Panc1 (cell line): ENCODE results near the gene CFDP1. TPM values are rescaled to one million over a fixed set of nuclear protein-coding genes. Genes with fewer than 3 reads are reported as not detected.

Source experiments
- ATAC-seq: fragments of 200-7000 bp; cut with Tn5 transposase; 2 replicates; pipeline ENCODE4 v1.9.1; 2020; ENCODE audit warnings: mild to moderate bottlenecking, moderate library complexity
- BruUV-seq: library from RNA; stranded (reverse); fragments of 400-500 nt; replicated peaks from 2 replicates; lab custom pipeline; 2021; lab: Mats Ljungman, UMichigan
- CTCF ChIA-PET: fragments of 300-600 bp; sonication (Branson Sonifier 250); formaldehyde crosslinking; loops from one replicate; lab custom pipeline; 2022; ENCODE audit warnings: antibody characterized with exemption; lab: Charles Lee
- POLR2A ChIA-PET: fragments of 300-600 bp; sonication (Branson Sonifier 250); formaldehyde crosslinking; loops from one replicate; lab custom pipeline; 2022; ENCODE audit warnings: antibody characterized with exemption; lab: Charles Lee
- DNase-seq: peaks from one replicate; pipeline ENCODE4 v3.0.0-alpha.2; 2010; ENCODE audit warnings: low read depth, low spot score
- H3K27ac ChIP-seq: 2 replicates; pipeline ENCODE4 v1.5.1; 2011; ENCODE audit warnings: mild to moderate bottlenecking, low read length, inconsistent platforms
- H3K27me3 ChIP-seq: fragments of 200-500 bp; sonication (Bioruptor generic); 2 replicates; pipeline ENCODE4 v1.6.0; 2014; ENCODE audit warnings: low read length, inconsistent platforms; ENCODE audit not compliant: control insufficient read depth, insufficient read depth
- H3K36me3 ChIP-seq: fragments of 200-500 bp; sonication (Bioruptor generic); 2 replicates; pipeline ENCODE4 v1.5.1; 2014; ENCODE audit warnings: inconsistent platforms, mild to moderate bottlenecking, low read length, moderate library complexity; ENCODE audit not compliant: control insufficient read depth, insufficient read depth
- H3K4me1 ChIP-seq: 2 replicates; pipeline ENCODE4 v1.5.1; 2011; ENCODE audit warnings: inconsistent platforms, mild to moderate bottlenecking, low read length, moderate library complexity; ENCODE audit not compliant: control insufficient read depth, insufficient read depth
- H3K4me3 ChIP-seq, 2 experiments: 2 replicates each; pipeline ENCODE4 v1.5.1; 2011 to 2012; ENCODE audit warnings: low read depth in 2 of 2, low read length in 2 of 2, mild to moderate bottlenecking in 2 of 2, inconsistent platforms in 1 of 2, moderate library complexity in 1 of 2
- H3K9me3 ChIP-seq: fragments of 200-500 bp; sonication (Bioruptor generic); 2 replicates; pipeline ENCODE4 v1.5.1; 2014; ENCODE audit warnings: low read depth, mild to moderate bottlenecking, inconsistent platforms, low read length, moderate library complexity; ENCODE audit not compliant: control insufficient read depth, insufficient read depth
- CTCF ChIP-seq: fragments of 450-650 bp; IDR thresholded peaks from 2 replicates; pipeline ENCODE4 v1.5.1; 2017; ENCODE audit warnings: mild to moderate bottlenecking
- POLR2AphosphoS5 ChIP-seq: IDR thresholded peaks from 2 replicates; pipeline ENCODE4 v1.6.1; 2012; ENCODE audit warnings: mild to moderate bottlenecking, low read depth, low read length, moderate library complexity
- REST ChIP-seq, 2 experiments: IDR thresholded peaks; 2 replicates each; pipeline ENCODE4 v1.6.1; 2011 to 2012; ENCODE audit warnings: low read depth in 2 of 2, control low read depth in 1 of 2, low read length in 1 of 2, mild to moderate bottlenecking in 1 of 2, moderate library complexity in 1 of 2; ENCODE audit not compliant: insufficient read depth in 1 of 2
- SIN3A ChIP-seq: IDR thresholded peaks from 2 replicates; pipeline ENCODE4 v1.6.1; 2012; ENCODE audit warnings: low read depth, mild to moderate bottlenecking, low read length, moderate library complexity, borderline replicate concordance; ENCODE audit not compliant: insufficient read depth
- TCF7L2 ChIP-seq: IDR thresholded peaks from 2 replicates; pipeline ENCODE4 v1.6.1; 2011; ENCODE audit warnings: mild to moderate bottlenecking, low read depth, low read length, inconsistent platforms
- in situ Hi-C: cut with HindIII; loops from 2 replicates; pipeline ENCODE4 v1.10.0; 2016; ENCODE audit warnings: low sequenced_read_pairs, low pct_unique_long_range_greater_than_20kb
- intact Hi-C: fragments of 100-400 bp; cut with micrococcal nuclease; formaldehyde crosslinking; loops from one replicate; pipeline ENCODE4 v1.10.0; 2022; ENCODE audit not compliant: unreplicated experiment
- total RNA-seq: library from RNA; stranded (reverse); gene quantifications from one replicate; pipeline ENCODE4 v1.2.1, GENCODE V29; 2021; ENCODE audit not compliant: unreplicated experiment

CFDP1 gene
- total RNA-seq, 1 experiment from 2014 or later, result 25.7 TPM

GRCh38 chr16:75455677-75456076 lies 22.4 kb upstream of the CFDP1 start:
- Histone ChIP-seq H3K4me3 (no peak overlapping the region), H3K4me1 (no peaks in the 10 kb centered on the region; the same call in 1 of the 2 replicates), H3K27ac (no peak overlapping the region), H3K9me3 (no peaks in the 10 kb centered on the region), H3K27me3 (no peaks in the 10 kb centered on the region), H3K36me3 (no peaks in the 10 kb centered on the region)
- in situ Hi-C loops (no loop called here), intact Hi-C loops (no loop called here)
- TF ChIP-seq POLR2AphosphoS5 (no peak), CTCF (no peak), TCF7L2 (no peak), REST (IDR thresholded peaks at IDR 0.05; ENCODE audit: insufficient read depth in 1 of 2, low read depth in 2 of 2, low read length in 1 of 2) (no peak), SIN3A (no peak)
- no peak for ATAC-seq
- ChIA-PET POLR2A (interaction anchor here (1.0 kb wide), 1 partner anchor 11 kb away, joined by 4 read pairs; no protein-coding TSS in a partner anchor), CTCF (interaction anchor here (0.5 kb wide), 1 partner anchor 53 kb away, joined by 3 read pairs; no protein-coding TSS in a partner anchor)
- DNase-seq, result no peak
- no TSS peak for BruUV-seq

GRCh38 chr16:75452464-75453190 lies 19.3 kb upstream of the CFDP1 start:
- POLR2A ChIA-PET, result no interaction called here
- ATAC-seq, result no peak
- CTCF ChIA-PET, result no interaction called here
- in situ Hi-C loops (no loop called here), intact Hi-C loops (no loop called here)
- Histone ChIP-seq H3K4me1 (no peaks in the 10 kb centered on the region; the same call in 1 of the 2 replicates), H3K4me3 (no peak overlapping the region), H3K36me3 (peaks cover 2% of the 10 kb centered on the region; the same call in 1 of the 2 replicates), H3K9me3 (no peaks in the 10 kb centered on the region), H3K27ac (no peak overlapping the region), H3K27me3 (no peaks in the 10 kb centered on the region)
- no TSS peak for BruUV-seq
- TF ChIP-seq REST (IDR thresholded peaks at IDR 0.05; ENCODE audit: insufficient read depth in 1 of 2, low read depth in 2 of 2, low read length in 1 of 2) (no peak), SIN3A (no peak), CTCF (no peak), TCF7L2 (no peak), POLR2AphosphoS5 (no peak)
- DNase-seq, result no peak
